Measurements from ENCODE around the gene CCDC187.
"Not testable (repeated sequence)": the region's sequence is repeated elsewhere in the genome, so short reads cannot be mapped to it uniquely, and the experiment has no call there.

Gene CCDC187

GRCh38 chr9:136326761-136327303, 22.9 kb upstream of the CCDC187 start:
- no peak for DNase-seq (ENCODE audit: low spot score)

- no peak for DNase-seq (ENCODE audit: low spot score)
Measured at GRCh38 chr9:136326061-136326760, 22.3 kb upstream of the CCDC187 start.

- no peak for DNase-seq (ENCODE audit: low spot score)
Measured at GRCh38 chr9:136325358-136325757, 21.5 kb upstream of the CCDC187 start.

- DNase-seq (ENCODE audit: low spot score): no peak
Measured at GRCh38 chr9:136324501-136325300, 20.8 kb upstream of the CCDC187 start.

GRCh38 chr9:136323371-136323789, 19.5 kb upstream of the CCDC187 start:
- no peak for DNase-seq (ENCODE audit: low spot score)

GRCh38 chr9:136322756-136323330, 18.9 kb upstream of the CCDC187 start:
- DNase-seq (ENCODE audit: low spot score): no peak

GRCh38 chr9:136321561-136321960, 17.7 kb upstream of the CCDC187 start:
- DNase-seq (ENCODE audit: low spot score): no peak

GRCh38 chr9:136320972-136321371, 17.1 kb upstream of the CCDC187 start:
- DNase-seq (ENCODE audit: low spot score): not testable (repeated sequence)

- not testable (repeated sequence) for DNase-seq (ENCODE audit: low spot score)
Measured at GRCh38 chr9:136319955-136320354, 16.1 kb upstream of the CCDC187 start.

- DNase-seq (ENCODE audit: low spot score): not testable (repeated sequence)
Measured at GRCh38 chr9:136319244-136319643, 15.3 kb upstream of the CCDC187 start.

GRCh38 chr9:136318776-136319241, 14.9 kb upstream of the CCDC187 start:
- DNase-seq (ENCODE audit: low spot score): no peak

- no peak for DNase-seq (ENCODE audit: low spot score)
Measured at GRCh38 chr9:136318111-136318775, 14.3 kb upstream of the CCDC187 start.

- DNase-seq (ENCODE audit: low spot score): no peak
Measured at GRCh38 chr9:136317695-136318094, 13.8 kb upstream of the CCDC187 start.

- no peak for DNase-seq (ENCODE audit: low spot score)
Measured at GRCh38 chr9:136316896-136317676, 13.2 kb upstream of the CCDC187 start.

- DNase-seq (ENCODE audit: low spot score): no peak
Measured at GRCh38 chr9:136316271-136316751, 12.4 kb upstream of the CCDC187 start.

GRCh38 chr9:136314944-136315343, 11.1 kb upstream of the CCDC187 start:
- DNase-seq (ENCODE audit: low spot score): no peak

GRCh38 chr9:136314056-136314416, 10.1 kb upstream of the CCDC187 start:
- DNase-seq (ENCODE audit: low spot score): no peak

- no peak for DNase-seq (ENCODE audit: low spot score)
Measured at GRCh38 chr9:136313111-136314055, 9.5 kb upstream of the CCDC187 start.

GRCh38 chr9:136312436-136312835, 8.5 kb upstream of the CCDC187 start:
- DNase-seq (ENCODE audit: low spot score): no peak

GRCh38 chr9:136312009-136312375, 8.1 kb upstream of the CCDC187 start:
- DNase-seq (ENCODE audit: low spot score): no peak

All from kidney capillary endothelial cell (primary cell).